GM19463 (cell line): ENCODE results near the gene SRF.
"Not testable (repeated sequence)": the region's sequence is repeated elsewhere in the genome, so short reads cannot be mapped to it uniquely, and the experiment has no call there.

Source experiments
- ATAC-seq: cut with Tn5 transposase; IDR thresholded peaks from one replicate; pipeline ENCODE4 v1.9.1; 2021; ENCODE audit warnings: mild to moderate bottlenecking, moderate library complexity; ENCODE audit not compliant: unreplicated experiment

The SRF gene

DNA sequence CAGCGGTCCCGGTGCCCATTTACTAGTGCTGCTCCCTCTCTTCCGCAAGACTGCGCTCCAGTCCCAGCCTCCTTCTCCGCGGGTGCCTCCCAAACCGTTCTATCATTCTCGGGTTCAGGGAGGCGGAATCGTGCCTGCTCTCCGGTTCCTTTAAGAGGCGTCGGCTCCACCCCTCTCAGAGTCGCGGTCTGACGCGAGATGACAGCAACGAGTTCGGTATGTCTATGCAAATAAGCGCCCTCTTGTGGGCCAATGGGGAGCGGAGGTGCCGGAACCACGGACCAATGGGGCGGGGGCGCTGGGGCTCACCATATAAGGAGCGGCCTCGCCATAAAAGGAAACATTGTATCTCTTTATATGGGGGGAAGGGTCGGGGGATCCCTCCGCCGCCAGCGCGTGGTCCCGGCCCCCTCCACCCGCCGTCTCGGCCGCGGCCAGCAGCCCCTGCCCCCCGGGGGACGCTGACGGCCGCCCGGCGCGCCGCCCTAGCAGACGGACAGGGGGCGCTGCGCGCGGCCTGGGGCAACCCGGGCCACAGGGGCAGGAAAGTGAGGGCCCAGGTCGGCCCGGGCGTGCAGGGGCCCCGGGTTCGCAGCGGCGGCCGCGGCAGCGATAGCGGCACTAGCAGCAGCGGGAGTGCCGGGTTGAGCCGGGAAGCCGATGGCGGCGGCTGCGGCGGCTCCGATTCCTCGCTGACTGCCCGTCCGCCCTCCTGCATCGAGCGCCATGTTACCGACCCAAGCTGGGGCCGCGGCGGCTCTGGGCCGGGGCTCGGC, at the start of gene SRF:
SRF (plus strand) TSS at position 339 of the 776 bp plus-strand sequence; CDS start at position 727, 388 bp downstream.
- peak; percentile 59 for ATAC-seq

DNA sequence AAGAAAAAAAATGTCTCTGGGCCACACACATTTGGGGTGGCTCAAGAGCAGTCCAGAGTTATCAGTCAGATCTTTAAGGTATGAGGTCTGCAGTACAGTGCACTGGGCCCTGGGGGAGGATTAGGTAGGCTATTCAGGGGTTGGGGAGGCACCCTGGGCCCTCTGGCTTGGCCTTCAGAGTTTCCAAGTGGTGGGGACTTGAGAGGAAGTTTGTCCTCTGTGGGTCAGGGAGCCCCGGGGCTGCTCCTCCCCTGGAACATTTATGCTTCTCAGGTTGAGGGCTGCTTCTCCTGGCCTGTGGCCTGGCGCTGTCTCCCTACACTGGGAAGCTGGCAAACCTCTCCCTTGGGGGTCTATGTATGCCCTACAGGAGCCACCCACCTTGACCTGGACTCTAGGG, 48.9 kb upstream of the SRF start:
- ATAC-seq = no peak

DNA sequence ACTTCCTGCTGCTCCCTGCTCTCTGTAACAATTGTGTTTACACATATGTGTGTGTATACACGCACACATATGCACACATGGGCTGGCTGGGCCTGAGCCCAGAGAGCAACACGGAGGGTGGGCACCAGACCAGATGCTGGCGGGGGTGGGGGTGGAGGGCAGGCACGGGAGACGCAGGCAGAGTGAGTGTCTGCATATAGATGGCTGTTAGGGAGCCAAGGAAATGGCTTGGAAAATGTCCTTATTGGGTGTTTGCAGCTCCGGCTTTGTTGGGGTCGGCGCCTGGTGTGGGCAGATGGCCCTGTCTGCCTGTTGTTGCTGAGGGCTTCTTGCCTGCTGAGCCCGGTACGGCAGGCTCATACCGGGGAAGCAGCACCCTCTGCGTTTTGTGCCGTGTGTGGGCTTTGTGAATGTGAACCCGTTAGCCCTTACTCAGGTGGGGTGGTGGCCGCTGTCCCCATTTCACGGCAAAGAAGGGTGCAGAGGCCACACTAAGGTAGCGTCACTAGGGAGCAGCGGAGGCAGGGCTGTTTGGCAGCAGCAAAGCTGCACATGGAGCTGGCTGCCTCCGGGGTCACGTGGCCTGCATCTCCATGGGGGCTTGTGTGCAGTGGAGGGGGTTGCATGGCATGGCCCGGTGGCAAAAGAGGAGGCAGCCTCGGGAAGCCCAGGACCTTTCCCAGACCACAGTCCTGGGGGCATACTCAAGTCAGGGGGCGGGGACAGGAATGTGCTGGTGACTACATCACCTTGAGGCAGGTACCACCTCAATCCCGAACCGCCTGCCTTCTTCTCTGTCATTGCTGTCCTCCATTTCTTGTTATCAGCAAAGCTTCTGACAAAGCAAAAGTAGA, 47.4 kb upstream of the SRF start:
- no peak for ATAC-seq

DNA sequence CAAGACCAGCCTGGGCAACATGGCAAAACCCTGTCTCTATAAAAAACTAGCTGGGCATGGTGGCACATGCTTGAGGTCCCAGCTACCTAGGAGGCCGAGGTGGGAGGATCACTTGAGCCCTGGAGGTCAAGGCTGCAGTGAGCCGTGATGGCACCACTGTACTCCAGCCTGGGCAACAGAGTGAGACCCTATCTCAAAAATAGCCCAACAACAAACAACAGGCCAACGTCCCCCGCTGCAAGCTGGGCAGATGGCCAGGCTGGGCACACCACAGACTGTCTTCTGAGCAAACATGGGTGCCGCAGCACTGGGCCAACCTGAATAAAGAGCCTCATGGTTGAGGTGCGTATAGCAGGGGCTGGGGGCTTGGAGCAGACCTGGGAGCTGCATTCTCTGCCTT, 46.6 kb upstream of the SRF start:
- ATAC-seq = no peak

DNA sequence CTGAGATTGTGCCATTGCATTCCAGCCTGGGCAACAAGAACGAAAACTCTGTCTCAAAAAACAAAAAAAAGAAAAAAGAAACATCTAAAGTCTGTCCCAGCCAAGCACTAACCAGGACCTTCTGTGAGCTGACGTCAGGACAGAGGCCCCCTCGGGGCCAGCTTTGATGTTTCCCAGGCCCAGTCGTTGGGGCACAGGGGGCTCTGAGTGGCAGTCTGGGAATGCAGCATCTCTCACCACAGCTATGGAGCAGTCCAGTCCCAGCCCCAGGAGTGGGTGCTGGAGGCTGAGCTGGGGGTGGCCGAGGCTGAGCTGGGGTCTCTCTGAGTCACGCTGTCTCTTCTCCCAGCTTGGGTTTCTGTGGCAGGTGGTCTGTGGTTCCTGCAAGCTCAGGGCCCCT, 46.0 kb upstream of the SRF start:
- ATAC-seq = no peak

DNA sequence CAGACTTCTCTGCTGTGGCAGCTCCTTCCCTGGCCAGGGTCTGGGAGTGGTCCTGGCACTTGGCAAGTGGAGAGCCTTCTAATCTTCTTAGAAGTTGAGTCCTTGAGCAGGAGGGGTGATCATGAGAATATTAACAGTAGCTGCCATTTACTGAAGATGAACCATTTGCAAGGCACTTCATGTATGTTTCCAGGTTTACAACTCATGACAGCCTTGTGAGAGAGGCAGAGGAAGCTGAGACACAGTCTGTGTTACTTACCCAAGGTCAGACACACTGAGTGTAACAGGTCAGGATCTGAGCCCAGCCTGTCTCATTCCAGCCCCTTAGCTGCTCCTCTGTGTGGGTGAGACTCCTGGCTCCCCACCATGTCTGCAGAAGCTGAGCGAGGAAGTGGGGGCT, 45.5 kb upstream of the SRF start:
- no peak for ATAC-seq

DNA sequence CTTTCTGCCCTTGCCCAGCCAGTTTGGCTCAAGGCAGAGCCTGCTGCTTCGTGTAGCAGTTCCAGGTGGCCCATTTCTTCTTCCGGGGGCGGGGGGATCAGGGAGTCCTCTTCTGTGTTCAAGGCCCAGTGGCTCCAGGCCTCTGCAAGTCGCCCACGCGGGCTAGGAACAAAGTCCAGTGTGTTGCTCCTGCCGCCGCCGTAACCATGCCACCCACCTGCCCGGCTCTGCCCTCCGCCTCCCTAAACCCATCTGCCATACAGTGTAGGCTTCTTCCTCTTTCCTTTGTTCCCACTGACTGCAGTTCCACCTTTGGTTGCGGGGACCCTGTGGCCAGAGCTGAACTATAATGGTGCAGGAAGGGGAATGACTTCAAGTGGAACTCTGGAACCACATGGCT, 43.9 kb upstream of the SRF start:
- no peak for ATAC-seq

DNA sequence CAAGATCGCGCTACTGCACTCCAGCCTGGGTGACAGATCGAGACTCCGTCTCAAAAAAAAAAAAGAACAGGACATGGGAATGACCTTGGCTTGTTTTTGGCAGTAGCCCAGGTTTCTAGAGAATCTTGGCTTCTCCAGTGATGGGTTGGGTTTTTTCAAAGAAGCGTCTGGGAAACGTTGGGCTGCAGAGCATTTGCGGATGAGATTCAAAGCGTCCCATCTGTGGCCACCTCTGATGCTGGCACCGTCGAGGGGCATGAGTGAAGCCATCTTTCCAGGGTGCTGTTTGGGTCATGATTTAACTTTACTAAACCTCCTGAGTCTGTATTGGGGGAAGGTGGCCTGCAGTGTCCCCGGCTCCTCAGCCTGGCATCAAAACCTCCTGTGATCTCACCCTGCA, 43.2 kb upstream of the SRF start:
- no peak for ATAC-seq

DNA sequence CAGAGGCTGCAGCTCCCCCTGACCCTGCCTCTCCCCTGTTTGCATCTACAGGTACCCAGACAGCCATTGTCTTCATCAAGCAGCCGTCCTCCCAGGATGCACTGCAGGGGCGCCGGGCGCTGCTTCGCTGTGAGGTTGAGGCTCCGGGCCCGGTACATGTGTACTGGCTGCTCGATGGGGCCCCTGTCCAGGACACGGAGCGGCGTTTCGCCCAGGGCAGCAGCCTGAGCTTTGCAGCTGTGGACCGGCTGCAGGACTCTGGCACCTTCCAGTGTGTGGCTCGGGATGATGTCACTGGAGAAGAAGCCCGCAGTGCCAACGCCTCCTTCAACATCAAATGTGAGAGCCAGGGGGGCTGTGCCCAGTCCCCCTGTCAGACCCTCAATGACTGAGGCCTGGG, 42.1 kb upstream of the SRF start:
- ATAC-seq = no peak

DNA sequence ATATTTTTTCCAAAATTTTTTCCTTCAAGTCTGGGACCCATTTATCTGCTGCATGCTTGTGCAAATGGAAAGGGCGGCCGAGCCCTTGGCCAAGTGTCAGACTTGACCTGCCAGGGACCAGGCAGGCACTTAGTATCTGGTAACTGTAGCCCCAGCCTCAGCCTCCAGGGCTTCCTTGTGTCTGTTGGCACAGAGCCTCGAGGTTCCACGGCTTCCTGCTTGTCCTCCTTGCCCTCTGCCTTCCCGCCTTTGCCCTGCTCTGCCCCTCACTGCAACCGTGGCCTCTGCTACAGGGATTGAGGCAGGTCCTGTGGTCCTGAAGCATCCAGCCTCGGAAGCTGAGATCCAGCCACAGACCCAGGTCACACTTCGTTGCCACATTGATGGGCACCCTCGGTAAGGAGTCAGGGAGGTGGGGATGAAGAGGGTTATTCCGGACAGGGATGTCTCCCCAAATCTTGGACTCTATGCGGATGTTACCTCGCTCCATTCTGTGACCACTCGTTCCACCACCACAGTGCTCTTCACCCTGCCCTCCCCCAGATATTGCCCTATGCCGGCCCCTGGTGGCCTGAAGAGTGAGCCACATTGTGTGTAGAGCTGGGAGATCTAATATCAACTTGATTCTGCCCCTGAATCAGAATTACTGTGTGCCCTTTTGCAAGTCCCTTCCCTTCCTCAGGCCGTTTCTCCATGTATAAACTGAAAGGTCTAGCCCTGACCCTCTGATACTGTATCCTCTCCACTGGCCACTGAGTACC, 41.5 kb upstream of the SRF start:
- ATAC-seq = no peak

DNA sequence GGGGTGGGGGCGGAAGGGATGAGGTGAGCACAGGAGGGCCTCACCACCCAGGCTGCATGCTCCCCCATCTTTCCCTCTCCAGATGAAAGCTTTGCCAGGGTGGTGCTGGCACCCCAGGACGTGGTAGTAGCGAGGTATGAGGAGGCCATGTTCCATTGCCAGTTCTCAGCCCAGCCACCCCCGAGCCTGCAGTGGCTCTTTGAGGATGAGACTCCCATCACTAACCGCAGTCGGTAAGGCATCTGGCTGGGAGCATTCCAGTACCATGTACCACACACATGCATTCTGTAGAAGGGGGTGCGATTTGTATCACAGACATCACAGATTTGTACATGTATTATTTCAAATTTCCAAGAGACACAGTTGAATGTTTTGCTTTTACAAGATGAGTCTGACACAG, 40.6 kb upstream of the SRF start:
- ATAC-seq = no peak

DNA sequence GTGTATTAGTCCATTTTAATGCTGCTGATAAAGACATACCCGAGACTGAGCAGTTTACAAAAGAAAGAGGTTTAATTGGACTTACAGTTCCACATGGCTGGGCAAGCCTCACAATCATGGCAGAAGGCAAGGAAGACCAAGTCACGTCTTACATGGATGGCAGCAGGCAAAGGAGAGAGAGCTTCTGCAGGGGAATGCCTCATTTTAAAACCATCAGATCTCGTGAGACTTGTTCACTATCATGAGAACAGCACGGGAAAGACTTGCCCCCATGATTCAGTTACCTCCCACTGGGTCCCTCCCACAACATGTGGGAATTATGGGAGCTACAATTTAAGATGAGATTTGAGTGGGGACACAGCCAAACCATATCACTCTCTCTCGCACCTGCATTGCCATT, 39.7 kb upstream of the SRF start:
- not testable (repeated sequence) for ATAC-seq

DNA sequence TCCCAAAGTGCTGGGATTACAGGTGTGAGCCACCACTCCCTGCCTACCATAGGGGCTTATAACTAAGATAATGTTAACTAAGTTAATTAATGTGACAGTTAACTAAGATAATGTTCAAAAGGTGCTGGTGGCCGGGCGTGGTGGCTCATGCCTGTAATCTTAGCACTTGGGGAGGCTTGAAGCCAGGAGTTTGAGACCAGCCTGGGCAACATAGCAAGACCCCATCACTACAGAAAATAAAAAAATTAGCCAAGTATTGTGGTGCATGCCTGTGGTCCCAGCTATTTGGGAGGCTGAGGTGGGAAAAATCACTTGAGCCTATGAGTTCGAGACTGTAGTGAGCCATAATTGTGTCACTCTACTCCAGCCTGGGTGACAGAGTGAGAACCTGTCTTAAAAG, 32.8 kb upstream of the SRF start:
- no peak for ATAC-seq

DNA sequence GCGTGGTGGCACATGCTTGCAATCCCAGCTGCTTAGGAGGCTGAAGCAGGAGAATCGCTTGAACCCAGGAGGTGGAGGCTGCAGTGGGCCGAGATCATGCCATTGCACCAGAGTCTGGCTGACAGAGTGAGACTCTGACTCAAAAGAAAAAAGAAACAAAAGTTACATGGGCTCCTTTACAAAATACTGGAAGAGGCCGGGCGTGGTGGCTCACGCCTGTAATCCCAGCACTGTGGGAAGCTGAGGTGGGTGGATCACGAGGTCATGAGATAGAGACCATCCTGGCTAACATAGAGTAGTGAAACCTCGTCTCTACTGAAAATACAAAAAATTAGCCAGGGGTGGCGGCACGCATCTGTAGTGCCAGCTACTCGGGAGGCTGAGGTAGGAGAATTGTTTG, 31.1 kb upstream of the SRF start:
- ATAC-seq = not testable (repeated sequence)

DNA sequence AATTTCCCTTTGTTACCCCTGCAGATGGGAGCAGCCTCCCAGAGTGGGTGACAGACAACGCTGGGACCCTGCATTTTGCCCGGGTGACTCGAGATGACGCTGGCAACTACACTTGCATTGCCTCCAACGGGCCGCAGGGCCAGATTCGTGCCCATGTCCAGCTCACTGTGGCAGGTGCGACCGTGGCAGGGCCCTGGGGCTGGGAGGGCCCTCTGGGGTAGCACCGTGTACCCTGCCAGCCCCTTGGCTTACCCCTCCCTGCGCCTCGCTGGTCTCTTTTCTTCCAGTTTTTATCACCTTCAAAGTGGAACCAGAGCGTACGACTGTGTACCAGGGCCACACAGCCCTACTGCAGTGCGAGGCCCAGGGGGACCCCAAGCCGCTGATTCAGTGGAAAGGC, 29.4 kb upstream of the SRF start:
- no peak for ATAC-seq

DNA sequence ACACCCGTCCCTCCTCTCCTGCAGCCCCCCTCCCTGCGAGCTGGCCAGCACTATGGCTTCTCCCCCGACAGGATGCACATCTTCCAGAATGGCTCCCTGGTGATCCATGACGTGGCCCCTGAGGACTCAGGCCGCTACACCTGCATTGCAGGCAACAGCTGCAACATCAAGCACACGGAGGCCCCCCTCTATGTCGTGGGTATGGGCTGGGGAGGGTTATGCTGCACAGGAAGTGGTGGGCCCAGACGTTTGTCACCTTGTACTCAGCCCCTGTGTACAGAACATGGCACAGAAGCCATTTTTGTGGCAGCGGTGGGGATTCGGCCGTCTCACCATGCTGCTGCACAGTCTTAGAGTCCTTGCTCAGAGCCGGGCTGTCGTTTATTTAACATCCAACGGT, 29.0 kb upstream of the SRF start:
- ATAC-seq = no peak

DNA sequence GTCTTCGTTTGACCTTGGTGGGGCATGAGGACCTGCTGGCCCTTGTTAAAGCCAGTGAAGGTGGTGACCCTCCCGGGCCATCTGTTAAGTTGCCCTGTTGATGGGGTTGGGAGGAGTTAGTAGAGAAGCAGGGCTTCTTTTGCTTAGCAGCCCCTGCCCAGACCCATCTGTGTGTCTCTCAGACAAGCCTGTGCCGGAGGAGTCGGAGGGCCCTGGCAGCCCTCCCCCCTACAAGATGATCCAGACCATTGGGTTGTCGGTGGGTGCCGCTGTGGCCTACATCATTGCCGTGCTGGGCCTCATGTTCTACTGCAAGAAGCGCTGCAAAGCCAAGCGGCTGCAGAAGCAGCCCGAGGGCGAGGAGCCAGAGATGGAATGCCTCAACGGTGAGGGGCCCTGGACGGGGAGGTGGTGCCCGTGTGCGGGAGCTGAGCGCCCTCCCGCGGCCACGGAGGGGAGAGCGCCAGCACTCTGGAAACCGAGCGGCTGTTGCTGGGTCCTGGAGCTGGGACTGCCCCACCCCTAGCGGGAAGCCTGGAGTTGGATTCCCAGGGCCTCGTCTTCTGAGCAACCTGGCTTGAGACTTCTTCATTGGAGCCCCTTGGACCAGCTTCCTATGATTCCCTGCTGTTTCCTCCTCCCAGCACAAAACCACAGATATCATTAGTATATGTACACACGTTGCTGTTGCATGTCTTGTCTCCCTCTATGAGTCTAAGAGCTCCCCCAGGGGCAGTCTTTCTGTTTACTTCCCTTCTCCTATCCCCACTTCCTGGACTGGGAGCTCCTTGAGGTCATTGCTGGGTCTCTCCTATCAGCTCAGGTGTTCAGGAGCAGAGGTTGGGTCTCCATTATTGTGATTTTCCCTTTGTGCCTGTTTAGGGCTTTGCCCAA, 27.6 kb upstream of the SRF start:
- ATAC-seq = peak; percentile 81

DNA sequence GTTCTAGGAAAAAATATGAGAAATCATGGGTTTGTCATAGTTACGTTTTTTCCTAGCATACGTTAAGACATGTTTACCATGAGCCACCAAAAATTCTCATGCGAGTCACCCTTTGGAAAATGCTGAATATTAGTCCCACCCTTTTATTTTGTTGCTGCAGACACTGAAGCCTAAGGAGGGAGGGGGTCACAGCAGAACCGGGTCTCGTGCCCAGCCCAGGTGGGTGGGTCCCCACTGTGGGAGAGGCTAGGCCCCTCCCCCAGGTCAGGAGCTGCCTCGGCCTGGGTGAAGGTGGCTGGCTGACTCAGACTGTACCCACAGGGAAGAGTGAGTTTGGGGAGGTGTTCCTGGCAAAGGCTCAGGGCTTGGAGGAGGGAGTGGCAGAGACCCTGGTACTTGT, 26.2 kb upstream of the SRF start:
- no peak for ATAC-seq

DNA sequence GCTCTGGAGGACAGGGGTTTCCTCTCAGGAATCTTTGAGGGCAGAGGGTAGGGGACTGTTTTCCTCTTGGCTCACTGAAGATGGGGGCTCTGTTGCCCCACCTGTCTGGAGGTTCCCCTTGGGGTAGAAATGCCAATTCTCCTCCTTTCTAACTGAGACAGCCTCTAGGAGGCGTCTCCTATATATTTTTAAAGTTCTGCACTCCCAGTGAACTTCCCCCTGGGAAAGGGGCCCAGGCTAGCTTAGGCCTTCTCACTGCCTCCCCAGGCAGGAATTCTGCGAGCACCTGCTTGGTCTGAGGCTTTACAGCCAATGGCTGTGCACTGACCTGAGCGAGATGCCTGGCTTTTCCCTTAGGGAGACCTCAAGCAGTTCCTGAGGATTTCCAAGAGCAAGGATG, 24.8 kb upstream of the SRF start:
- ATAC-seq = no peak
